ENCODE results near the gene TJP1. TPM values are rescaled to one million over a fixed set of nuclear protein-coding genes. Genes with fewer than 3 reads are reported as not detected.

Gene TJP1
- total RNA-seq, 4 donors from 2014 or later = 69.6 to 142 (median 119) TPM

- 79 to 83% methylated on average over 15 of the region's 15 CpGs for WGBS, 2 donors
Measured at GRCh38 chr15:29749365-29750086, 72.7 kb downstream of the TJP1 start.

GRCh38 chr15:29747837-29748417 is 74.3 kb downstream of the TJP1 start:
- intact Hi-C loops (cut with DNase I) = no loop called here

More at GRCh38 chr15:29749365-29750086, 72.7 kb downstream of the TJP1 start:
- no peak for DNase-seq
- TF ChIP-seq POLR2A (IDR thresholded peaks at IDR 0.05) = no peak
- TF ChIP-seq, protein P1, sequence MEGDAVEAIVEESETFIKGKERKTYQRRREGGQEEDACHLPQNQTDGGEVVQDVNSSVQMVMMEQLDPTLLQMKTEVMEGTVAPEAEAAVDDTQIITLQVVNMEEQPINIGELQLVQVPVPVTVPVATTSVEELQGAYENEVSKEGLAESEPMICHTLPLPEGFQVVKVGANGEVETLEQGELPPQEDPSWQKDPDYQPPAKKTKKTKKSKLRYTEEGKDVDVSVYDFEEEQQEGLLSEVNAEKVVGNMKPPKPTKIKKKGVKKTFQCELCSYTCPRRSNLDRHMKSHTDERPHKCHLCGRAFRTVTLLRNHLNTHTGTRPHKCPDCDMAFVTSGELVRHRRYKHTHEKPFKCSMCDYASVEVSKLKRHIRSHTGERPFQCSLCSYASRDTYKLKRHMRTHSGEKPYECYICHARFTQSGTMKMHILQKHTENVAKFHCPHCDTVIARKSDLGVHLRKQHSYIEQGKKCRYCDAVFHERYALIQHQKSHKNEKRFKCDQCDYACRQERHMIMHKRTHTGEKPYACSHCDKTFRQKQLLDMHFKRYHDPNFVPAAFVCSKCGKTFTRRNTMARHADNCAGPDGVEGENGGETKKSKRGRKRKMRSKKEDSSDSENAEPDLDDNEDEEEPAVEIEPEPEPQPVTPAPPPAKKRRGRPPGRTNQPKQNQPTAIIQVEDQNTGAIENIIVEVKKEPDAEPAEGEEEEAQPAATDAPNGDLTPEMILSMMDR (IDR thresholded peaks at IDR 0.05) = no peak
- peaks cover 0 to 52% (median 0%) of the 10 kb centered on the region in 3 donors for H3K36me3 ChIP-seq
- intact Hi-C loops (cut with DNase I) = no loop called here
- no peaks in the 10 kb centered on the region for H3K9me3 ChIP-seq
- H3K27me3 ChIP-seq = no peaks in the 10 kb centered on the region
- H3K27ac ChIP-seq = no peak overlapping the region
- H3K4me1 ChIP-seq = peaks cover 0 to 3% (median 0%) of the 10 kb centered on the region in 3 donors
- H3K4me3 ChIP-seq = no peak overlapping the region

GRCh38 chr15:29743475-29743874 is 78.8 kb downstream of the TJP1 start:
- Histone ChIP-seq H3K27ac (no peak overlapping the region), H3K27me3 (no peaks in the 10 kb centered on the region), H3K9me3 (no peaks in the 10 kb centered on the region), H3K4me3 (no peak overlapping the region), H3K4me1 (no peaks in the 10 kb centered on the region), H3K36me3 (peaks cover 4 to 67% (median 7%) of the 10 kb centered on the region in 3 donors)
- TF ChIP-seq, protein P1 (IDR thresholded peaks at IDR 0.05) = no peak
- TF ChIP-seq POLR2A (IDR thresholded peaks at IDR 0.05) = no peak
- DNase-seq = no peak
- WGBS, 2 donors = 81 to 91% methylated on average over 3 of the region's 3 CpGs
- intact Hi-C loops (cut with DNase I) = no loop called here

More at GRCh38 chr15:29747837-29748417, 74.3 kb downstream of the TJP1 start:
- Histone ChIP-seq H3K27me3 (no peaks in the 10 kb centered on the region), H3K36me3 (peaks cover 0 to 48% (median 0%) of the 10 kb centered on the region in 3 donors), H3K9me3 (no peaks in the 10 kb centered on the region), H3K4me1 (peaks cover 0 to 3% (median 0%) of the 10 kb centered on the region in 3 donors), H3K4me3 (no peak overlapping the region), H3K27ac (no peak overlapping the region)
- TF ChIP-seq POLR2A (IDR thresholded peaks at IDR 0.05) = no peak
- TF ChIP-seq, protein P1 (IDR thresholded peaks at IDR 0.05) = peak in 4 of 6 experiments; percentile 9 to 54 (median 46)
- no peak for DNase-seq
- 46 to 47% methylated on average over 3 of the region's 3 CpGs for WGBS, 2 donors

GRCh38 chr15:29740692-29741311 is 81.5 kb downstream of the TJP1 start:
- 88 to 95% methylated on average over 1 of the region's 1 CpG for WGBS, 2 donors
- no peak for DNase-seq
- Histone ChIP-seq H3K36me3 (peaks cover 4 to 77% (median 7%) of the 10 kb centered on the region in 3 donors), H3K9me3 (no peaks in the 10 kb centered on the region), H3K4me1 (peaks cover 0 to 14% (median 4%) of the 10 kb centered on the region in 3 donors), H3K27me3 (no peaks in the 10 kb centered on the region), H3K4me3 (no peak overlapping the region), H3K27ac (no peak overlapping the region)
- intact Hi-C loops (cut with DNase I) = no loop called here
- TF ChIP-seq, protein P1 (IDR thresholded peaks at IDR 0.05) = no peak
- no peak for TF ChIP-seq POLR2A (IDR thresholded peaks at IDR 0.05)

- H3K4me3 ChIP-seq = no peak overlapping the region
- no peaks in the 10 kb centered on the region for H3K9me3 ChIP-seq
- TF ChIP-seq POLR2A (IDR thresholded peaks at IDR 0.05) = no peak
- TF ChIP-seq, protein P1 (IDR thresholded peaks at IDR 0.05) = no peak
- intact Hi-C loops (cut with DNase I) = no loop called here
- DNase-seq = no peak
- H3K4me1 ChIP-seq = peaks cover 0 to 36% (median 6%) of the 10 kb centered on the region in 3 donors
- H3K27ac ChIP-seq = peak overlapping the region in 1 of 4 donors; percentile 34
- no peaks in the 10 kb centered on the region for H3K27me3 ChIP-seq
- 52 to 55% methylated on average over 2 of the region's 2 CpGs for WGBS, 2 donors
- peaks cover 4 to 97% (median 7%) of the 10 kb centered on the region in 3 donors for H3K36me3 ChIP-seq
Measured at GRCh38 chr15:29736744-29737020, 85.6 kb downstream of the TJP1 start.
